Measurements from ENCODE around the gene OTOG. TPM values are rescaled to one million over a fixed set of nuclear protein-coding genes. Genes with fewer than 3 reads are reported as not detected.

The OTOG gene
- total and polyA plus RNA-seq, 7 donors: under 0.01 TPM; not detected in 5

Other genes with a start within 250 kb of the OTOG start
- gene NCR3LG1, start 195.5 kb upstream of the OTOG start, total RNA-seq: 1 to 10 TPM; 1.4 to 2.9 (median 2.1) TPM
- 1 to 10 TPM in 1 of 3 donors, under 1 TPM in 1, not detected in 1; 0.69 to 4.6 TPM for gene NCR3LG1, start 195.5 kb upstream of the OTOG start, polyA plus RNA-seq
- under 1 TPM; 0.16 to 0.71 (median 0.34) TPM for gene KCNJ11, start 158.6 kb upstream of the OTOG start, total RNA-seq
- 1 to 10 TPM in 1 of 3 donors, under 1 TPM in 2; 0.60 to 1.6 (median 0.92) TPM for gene KCNJ11, start 158.6 kb upstream of the OTOG start, polyA plus RNA-seq
- gene ABCC8, start 70.4 kb upstream of the OTOG start, total RNA-seq: 1 to 10 TPM; 1.8 to 9.7 (median 3.9) TPM
- 1 to 10 TPM in 2 of 3 donors, under 1 TPM in 1; 0.23 to 4.2 (median 2.6) TPM for gene ABCC8, start 70.4 kb upstream of the OTOG start, polyA plus RNA-seq
- 1 to 10 TPM; 1.2 to 2.5 (median 1.6) TPM for gene USH1C, start 2.8 kb upstream of the OTOG start, total RNA-seq
- gene USH1C, start 2.8 kb upstream of the OTOG start, polyA plus RNA-seq: 100 to 1,000 TPM in 2 of 3 donors, 10 to 100 TPM in 1; 83.3 to 152 (median 114) TPM
- gene MYOD1, start 172.3 kb downstream of the OTOG start, total RNA-seq: not detected
- gene MYOD1, start 172.3 kb downstream of the OTOG start, polyA plus RNA-seq: not detected
- gene KCNC1, start 187.5 kb downstream of the OTOG start, total RNA-seq: 1 to 10 TPM in 1 of 4 donors, under 1 TPM in 2, not detected in 1; 0.36 to 1.9 (median 0.54) TPM
- gene KCNC1, start 187.5 kb downstream of the OTOG start, polyA plus RNA-seq: under 1 TPM in 1 of 3 donors, not detected in 2; 0.42 TPM